Measurements from ENCODE around the gene PIK3R6.

DNA sequence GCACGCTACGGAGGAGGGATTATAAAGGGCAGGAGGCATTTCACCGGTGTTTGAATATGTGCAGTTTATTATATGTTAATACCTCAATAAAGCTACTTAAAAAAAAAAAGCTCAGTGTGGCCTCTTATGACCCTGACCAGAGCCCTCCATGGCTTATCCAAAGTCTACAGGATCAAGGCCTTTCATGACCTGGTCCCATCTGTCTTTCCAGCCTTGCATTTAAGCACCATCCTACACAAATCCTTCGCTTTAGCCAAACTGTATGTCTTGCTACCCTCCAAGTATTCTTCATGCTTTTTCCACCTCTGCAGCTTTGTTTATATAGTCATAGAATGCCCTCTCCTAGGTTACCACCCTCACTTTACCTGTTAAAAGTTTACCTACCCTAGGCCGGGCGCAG lies 74.8 kb downstream of the PIK3R6 start:
- TF ChIP-seq CTCF (IDR thresholded peaks at IDR 0.05) (no peak), POLR2A (IDR thresholded peaks at IDR 0.05) (no peak), POLR2AphosphoS5 (IDR thresholded peaks at IDR 0.05) (no peak), EP300 (IDR thresholded peaks at IDR 0.05) (no peak)

Measured in gastroesophageal sphincter (tissue), 3 donors.